Measurements from ENCODE around the gene ZBTB16. TPM values are rescaled to one million over a fixed set of nuclear protein-coding genes. Genes with fewer than 3 reads are reported as not detected.

The ZBTB16 gene
- polyA plus RNA-seq, 1 donor from 2014 or later = 0.45 TPM

DNA sequence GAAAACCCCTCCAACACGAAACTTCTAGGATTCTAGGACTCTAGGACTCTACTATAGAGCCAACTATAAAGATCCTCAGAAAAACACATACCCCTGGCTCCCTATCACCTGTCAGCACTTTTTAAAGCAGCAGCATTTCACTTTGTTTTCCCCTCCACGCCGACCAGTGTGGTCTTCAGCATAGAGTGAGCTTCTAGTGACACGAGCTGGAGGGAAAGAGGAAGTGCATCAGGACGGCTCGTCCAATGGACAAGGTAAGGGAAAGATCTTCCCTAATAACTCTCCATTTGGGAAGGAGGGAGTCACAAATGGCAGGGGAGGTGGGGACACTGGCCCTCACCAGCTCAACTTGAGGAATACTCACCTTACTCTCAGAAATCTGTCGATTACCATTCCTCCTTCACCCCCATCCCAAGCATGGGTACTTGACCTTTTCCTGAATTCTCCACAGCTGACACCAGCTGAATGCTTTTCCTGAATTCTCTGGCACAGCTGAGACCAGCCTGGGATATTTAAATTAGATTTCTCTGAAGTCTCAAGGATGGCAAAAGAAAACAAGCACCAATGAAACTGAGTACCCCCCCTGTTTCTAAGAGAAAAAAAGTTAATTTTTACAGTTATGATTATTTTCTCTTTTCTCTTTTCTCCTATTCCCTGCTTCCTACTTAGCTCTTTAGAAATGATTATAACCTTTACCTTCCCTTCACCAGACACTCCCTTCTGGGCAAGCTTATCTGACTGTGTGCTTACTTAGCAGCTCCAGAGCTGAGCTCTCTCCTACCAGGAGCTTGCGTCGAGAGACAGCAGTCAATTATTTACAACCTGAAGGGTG, 203.4 kb downstream of the ZBTB16 start:
- Histone ChIP-seq H2AFZ (ENCODE audit: low read depth, low read length) (no peak overlapping the region), H3K79me2 (replicated peaks; ENCODE audit: insufficient read depth, low read length) (no peaks in the 10 kb centered on the region), H3F3A (ENCODE audit: insufficient read depth, low read length, poor library complexity, severe bottlenecking) (no peaks in the 10 kb centered on the region), H3K27ac (ENCODE audit: low read length) (no peak overlapping the region), H3K36me3 (ENCODE audit: insufficient read depth, low read length) (no peaks in the 10 kb centered on the region), H3K9ac (ENCODE audit: low read length) (no peak overlapping the region), H4K20me1 (ENCODE audit: insufficient read depth) (no peaks in the 10 kb centered on the region), H3K4me2 (ENCODE audit: low read length) (no peak overlapping the region), H3K9me3 (ENCODE audit: low read length) (no peaks in the 10 kb centered on the region), H3K9me2 (ENCODE audit: insufficient read depth, low read length) (no peaks in the 10 kb centered on the region), H3K4me3 (ENCODE audit: low read length) (no peak overlapping the region), H3K27me3 (ENCODE audit: insufficient read depth, low read depth, low read length) (no peaks in the 10 kb centered on the region)
- TF ChIP-seq TAF1 (IDR thresholded peaks at IDR 0.05; ENCODE audit: low read depth) (no peak), POLR2AphosphoS5 (IDR thresholded peaks at IDR 0.05) (no peak), EZH2 (IDR thresholded peaks at IDR 0.05; ENCODE audit: borderline replicate concordance, insufficient read depth, low read length, poor library complexity, severe bottlenecking) (no peak), MXI1 (conservative IDR thresholded peaks at IDR 0.05; ENCODE audit: poor library complexity, severe bottlenecking) (no peak), RAD21 (conservative IDR thresholded peaks at IDR 0.05) (peak; percentile 98), EP300 (conservative IDR thresholded peaks at IDR 0.05; ENCODE audit: poor library complexity, severe bottlenecking) (no peak), SMC3 (conservative IDR thresholded peaks at IDR 0.05; ENCODE audit: poor library complexity) (peak; percentile 96)
- TF ChIP-seq, protein P1, sequence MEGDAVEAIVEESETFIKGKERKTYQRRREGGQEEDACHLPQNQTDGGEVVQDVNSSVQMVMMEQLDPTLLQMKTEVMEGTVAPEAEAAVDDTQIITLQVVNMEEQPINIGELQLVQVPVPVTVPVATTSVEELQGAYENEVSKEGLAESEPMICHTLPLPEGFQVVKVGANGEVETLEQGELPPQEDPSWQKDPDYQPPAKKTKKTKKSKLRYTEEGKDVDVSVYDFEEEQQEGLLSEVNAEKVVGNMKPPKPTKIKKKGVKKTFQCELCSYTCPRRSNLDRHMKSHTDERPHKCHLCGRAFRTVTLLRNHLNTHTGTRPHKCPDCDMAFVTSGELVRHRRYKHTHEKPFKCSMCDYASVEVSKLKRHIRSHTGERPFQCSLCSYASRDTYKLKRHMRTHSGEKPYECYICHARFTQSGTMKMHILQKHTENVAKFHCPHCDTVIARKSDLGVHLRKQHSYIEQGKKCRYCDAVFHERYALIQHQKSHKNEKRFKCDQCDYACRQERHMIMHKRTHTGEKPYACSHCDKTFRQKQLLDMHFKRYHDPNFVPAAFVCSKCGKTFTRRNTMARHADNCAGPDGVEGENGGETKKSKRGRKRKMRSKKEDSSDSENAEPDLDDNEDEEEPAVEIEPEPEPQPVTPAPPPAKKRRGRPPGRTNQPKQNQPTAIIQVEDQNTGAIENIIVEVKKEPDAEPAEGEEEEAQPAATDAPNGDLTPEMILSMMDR (IDR thresholded peaks at IDR 0.05; ENCODE audit: poor library complexity, severe bottlenecking) = peak; percentile 95
- TF ChIP-seq, protein P2, sequence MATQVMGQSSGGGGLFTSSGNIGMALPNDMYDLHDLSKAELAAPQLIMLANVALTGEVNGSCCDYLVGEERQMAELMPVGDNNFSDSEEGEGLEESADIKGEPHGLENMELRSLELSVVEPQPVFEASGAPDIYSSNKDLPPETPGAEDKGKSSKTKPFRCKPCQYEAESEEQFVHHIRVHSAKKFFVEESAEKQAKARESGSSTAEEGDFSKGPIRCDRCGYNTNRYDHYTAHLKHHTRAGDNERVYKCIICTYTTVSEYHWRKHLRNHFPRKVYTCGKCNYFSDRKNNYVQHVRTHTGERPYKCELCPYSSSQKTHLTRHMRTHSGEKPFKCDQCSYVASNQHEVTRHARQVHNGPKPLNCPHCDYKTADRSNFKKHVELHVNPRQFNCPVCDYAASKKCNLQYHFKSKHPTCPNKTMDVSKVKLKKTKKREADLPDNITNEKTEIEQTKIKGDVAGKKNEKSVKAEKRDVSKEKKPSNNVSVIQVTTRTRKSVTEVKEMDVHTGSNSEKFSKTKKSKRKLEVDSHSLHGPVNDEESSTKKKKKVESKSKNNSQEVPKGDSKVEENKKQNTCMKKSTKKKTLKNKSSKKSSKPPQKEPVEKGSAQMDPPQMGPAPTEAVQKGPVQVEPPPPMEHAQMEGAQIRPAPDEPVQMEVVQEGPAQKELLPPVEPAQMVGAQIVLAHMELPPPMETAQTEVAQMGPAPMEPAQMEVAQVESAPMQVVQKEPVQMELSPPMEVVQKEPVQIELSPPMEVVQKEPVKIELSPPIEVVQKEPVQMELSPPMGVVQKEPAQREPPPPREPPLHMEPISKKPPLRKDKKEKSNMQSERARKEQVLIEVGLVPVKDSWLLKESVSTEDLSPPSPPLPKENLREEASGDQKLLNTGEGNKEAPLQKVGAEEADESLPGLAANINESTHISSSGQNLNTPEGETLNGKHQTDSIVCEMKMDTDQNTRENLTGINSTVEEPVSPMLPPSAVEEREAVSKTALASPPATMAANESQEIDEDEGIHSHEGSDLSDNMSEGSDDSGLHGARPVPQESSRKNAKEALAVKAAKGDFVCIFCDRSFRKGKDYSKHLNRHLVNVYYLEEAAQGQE (IDR thresholded peaks at IDR 0.05; ENCODE audit: borderline replicate concordance) = no peak

DNA sequence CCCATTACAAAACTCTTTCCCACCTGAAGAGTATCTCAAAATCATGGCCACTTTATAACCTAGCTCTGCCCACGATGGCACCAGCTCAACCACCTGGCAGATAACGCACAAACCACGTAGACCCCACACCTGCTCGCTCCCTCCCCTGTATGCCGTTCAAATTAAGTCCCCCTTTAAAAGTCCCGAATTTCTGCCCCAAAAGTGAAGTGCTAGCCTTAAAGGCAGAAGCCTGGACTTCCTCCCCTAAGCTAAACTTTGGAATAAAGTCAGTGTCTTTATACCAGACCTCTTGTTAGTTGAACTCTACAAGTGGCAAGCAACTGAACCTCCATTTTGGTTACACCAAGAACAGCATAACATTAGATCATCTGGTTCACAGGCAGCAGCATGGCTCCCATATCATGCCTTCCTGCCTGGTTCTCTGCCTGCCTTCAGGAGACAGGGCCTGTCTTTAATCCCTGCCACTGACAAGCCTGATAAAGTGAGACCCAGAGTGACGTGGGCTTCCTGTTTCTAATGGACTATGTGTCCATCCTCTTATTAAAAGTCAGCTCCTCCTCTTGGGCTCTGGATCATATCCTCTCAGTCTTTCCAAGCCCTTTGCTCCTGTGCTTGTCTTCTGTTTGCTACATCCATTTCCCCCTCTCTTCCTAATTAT, 204.1 kb downstream of the ZBTB16 start:
- Histone ChIP-seq H3F3A (ENCODE audit: insufficient read depth, low read length, poor library complexity, severe bottlenecking) (no peaks in the 10 kb centered on the region), H3K9me3 (ENCODE audit: low read length) (no peaks in the 10 kb centered on the region), H3K9ac (ENCODE audit: low read length) (no peak overlapping the region), H3K4me3 (ENCODE audit: low read length) (no peak overlapping the region), H2AFZ (ENCODE audit: low read depth, low read length) (no peak overlapping the region), H3K27me3 (ENCODE audit: insufficient read depth, low read depth, low read length) (no peaks in the 10 kb centered on the region), H3K36me3 (ENCODE audit: insufficient read depth, low read length) (no peaks in the 10 kb centered on the region), H4K20me1 (ENCODE audit: insufficient read depth) (no peaks in the 10 kb centered on the region), H3K79me2 (replicated peaks; ENCODE audit: insufficient read depth, low read length) (no peaks in the 10 kb centered on the region), H3K27ac (ENCODE audit: low read length) (no peak overlapping the region), H3K9me2 (ENCODE audit: insufficient read depth, low read length) (no peaks in the 10 kb centered on the region), H3K4me2 (ENCODE audit: low read length) (no peak overlapping the region)
- TF ChIP-seq TAF1 (IDR thresholded peaks at IDR 0.05; ENCODE audit: low read depth) (no peak), RAD21 (conservative IDR thresholded peaks at IDR 0.05) (no peak), MXI1 (conservative IDR thresholded peaks at IDR 0.05; ENCODE audit: poor library complexity, severe bottlenecking) (no peak), SMC3 (conservative IDR thresholded peaks at IDR 0.05; ENCODE audit: poor library complexity) (no peak), POLR2AphosphoS5 (IDR thresholded peaks at IDR 0.05) (no peak), EP300 (conservative IDR thresholded peaks at IDR 0.05; ENCODE audit: poor library complexity, severe bottlenecking) (no peak), EZH2 (IDR thresholded peaks at IDR 0.05; ENCODE audit: borderline replicate concordance, insufficient read depth, low read length, poor library complexity, severe bottlenecking) (no peak)
- TF ChIP-seq, protein P2 (IDR thresholded peaks at IDR 0.05; ENCODE audit: borderline replicate concordance) = no peak
- TF ChIP-seq, protein P1 (IDR thresholded peaks at IDR 0.05; ENCODE audit: poor library complexity, severe bottlenecking) = no peak
